Esophagus squamous epithelium (tissue), 5 donors: ENCODE results near the gene TPM4. TPM values are rescaled to one million over a fixed set of nuclear protein-coding genes. Genes with fewer than 3 reads are reported as not detected.

Source experiments
- DNase-seq: peaks from one replicate; lab custom pipeline; 2025; lab: John Stamatoyannopoulos, UW
- H3K27ac ChIP-seq, 4 donors: fragments of 200-600 bp; sonication (generic); one replicate each; pipeline ENCODE4 v1.5.1; 2016 to 2019; ENCODE audit warnings: mild to moderate bottlenecking in 1 of 4
- H3K27me3 ChIP-seq, 4 donors: fragments of 200-600 bp; sonication (generic); 1 replicate in 3 of 4; 2 replicates in 1 of 4; pipeline versions ENCODE4 v1.5.1 to v1.6.0; 2017 to 2021; ENCODE audit warnings: antibody characterized with exemption in 1 of 4
- H3K36me3 ChIP-seq, 3 donors: fragments of 200-600 bp; sonication (generic); one replicate each; pipeline ENCODE4 v1.5.1; 2016 to 2019
- H3K4me1 ChIP-seq, 3 donors: fragments of 200-600 bp; sonication (generic); one replicate each; pipeline ENCODE4 v1.5.1; 2017 to 2019
- H3K4me3 ChIP-seq, 4 donors: fragments of 200-600 bp; sonication (generic); 1 replicate in 3 of 4; 2 replicates in 1 of 4; pipeline ENCODE4 v1.5.1; 2016 to 2019; ENCODE audit warnings: mild to moderate bottlenecking in 2 of 4, moderate library complexity in 1 of 4
- H3K9me3 ChIP-seq, 3 donors: fragments of 200-600 bp; sonication (generic); one replicate each; pipeline ENCODE4 v1.5.1; 2016 to 2019
- CTCF ChIP-seq, 6 experiments: fragments of 450-650 bp in 4 of 6; fragments of 200-600 bp in 2 of 6; sonication (generic) in 2 of 6; IDR thresholded peaks; one replicate each; pipeline ENCODE4 v1.5.1; 2016 to 2019; ENCODE audit warnings: antibody characterized with exemption in 6 of 6, mild to moderate bottlenecking in 4 of 6, moderate library complexity in 4 of 6
- POLR2A ChIP-seq, 4 donors: fragments of 450-650 bp; IDR thresholded peaks; one replicate each; pipeline ENCODE4 v1.6.1; 2017; ENCODE audit warnings: antibody characterized with exemption in 4 of 4, mild to moderate bottlenecking in 4 of 4, moderate library complexity in 3 of 4
- WGBS, 2 donors: methylation state at CpG; one replicate each; pipeline ENCODE4 v1.1.5; 2018; 5-methylcytosine and 5-hydroxymethylcytosine counted together
- intact Hi-C: fragments of 100-400 bp; cut with DNase I; formaldehyde crosslinking; loops from one replicate; pipeline ENCODE4 v1.15.0; 2022
- total RNA-seq, 4 donors: library from RNA; depleted of rRNA; stranded (reverse); fragments of >200 nt; gene quantifications; one replicate each; pipeline ENCODE4 v1.1.0, GENCODE V29; 2016
- donor health status: DM: yes; HTN: yes; CAD: no.

Gene TPM4
- total RNA-seq, 4 donors from 2014 or later, result 307 to 577 (median 369) TPM

GRCh38 chr19:16100524-16100923 lies 24.2 kb downstream of the TPM4 start:
- no peak for TF ChIP-seq POLR2A (IDR thresholded peaks at IDR 0.05)
- no peak for TF ChIP-seq CTCF (IDR thresholded peaks at IDR 0.05)

DNA sequence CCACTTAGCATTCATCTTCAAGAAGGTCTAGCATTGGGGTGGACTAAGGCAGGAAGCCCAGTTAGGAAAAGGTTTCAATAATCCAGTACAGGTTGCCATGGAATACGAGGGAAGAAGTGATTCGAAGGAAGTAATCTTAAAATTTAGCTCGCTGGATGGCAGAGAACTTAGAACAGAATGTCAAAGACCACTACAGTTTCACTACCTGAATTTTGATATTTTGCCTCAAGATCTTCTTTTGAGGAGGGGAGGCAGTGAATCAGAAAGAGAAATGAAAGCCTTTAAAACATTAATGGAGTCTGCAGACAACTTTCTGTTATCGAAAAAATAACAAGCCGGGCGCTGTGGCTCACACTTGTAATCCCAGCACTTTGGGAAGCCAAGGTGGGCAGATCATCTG lies 28.4 kb downstream of the TPM4 start:
- H3K9me3 ChIP-seq, result no peaks in the 10 kb centered on the region
- peak overlapping the region in 3 of 4 donors; percentile 42 to 51 (median 42) for H3K27ac ChIP-seq
- no peak overlapping the region for H3K4me3 ChIP-seq
- TF ChIP-seq POLR2A (IDR thresholded peaks at IDR 0.05) (no peak), CTCF (IDR thresholded peaks at IDR 0.05) (no peak)
- no peak for DNase-seq
- peaks cover 23 to 47% (median 33%) of the 10 kb centered on the region in 3 donors for H3K36me3 ChIP-seq
- H3K4me1 ChIP-seq, result peaks cover 0 to 9% (median 0%) of the 10 kb centered on the region in 3 donors
- H3K27me3 ChIP-seq, result no peaks in the 10 kb centered on the region
- WGBS, 2 donors, result 80 to 87% methylated on average over 6 of the region's 6 CpGs
- intact Hi-C loops, result no loop called here

More at GRCh38 chr19:16100524-16100923, 24.2 kb downstream of the TPM4 start:
- H3K4me3 ChIP-seq, result no peak overlapping the region
- H3K27me3 ChIP-seq, result no peaks in the 10 kb centered on the region
- DNase-seq, result no peak
- no peaks in the 10 kb centered on the region for H3K9me3 ChIP-seq
- H3K36me3 ChIP-seq, result peaks cover 30 to 88% (median 59%) of the 10 kb centered on the region in 3 donors
- 86 to 100% methylated on average over 3 to 4 of the region's 4 CpGs for WGBS, 2 donors
- intact Hi-C loops, result no loop called here
- peaks cover 0 to 34% (median 22%) of the 10 kb centered on the region in 3 donors for H3K4me1 ChIP-seq
- peak overlapping the region in 1 of 4 donors; percentile 22 for H3K27ac ChIP-seq

DNA sequence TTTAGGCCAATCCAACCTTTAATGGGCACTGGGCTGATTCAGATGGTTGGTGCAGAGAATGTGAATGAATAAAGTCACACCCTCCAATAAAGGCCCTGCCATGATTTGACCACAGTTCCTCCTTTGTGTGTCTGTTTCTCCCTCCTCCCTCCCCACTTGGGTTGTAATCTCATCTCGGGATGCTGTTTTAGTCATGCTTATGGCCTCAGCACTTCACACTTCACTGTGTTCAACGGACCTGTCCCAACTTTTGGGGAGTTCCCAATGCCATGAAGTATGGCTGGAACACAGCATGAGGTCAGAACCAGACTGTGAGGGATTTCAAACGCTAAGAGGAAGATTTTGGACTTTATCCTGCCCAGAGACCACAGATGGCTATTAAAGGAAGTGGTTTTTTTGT lies 29.8 kb downstream of the TPM4 start:
- peak overlapping the region; percentile 24 to 58 (median 42) for H3K27ac ChIP-seq

GRCh38 chr19:16111160-16111908 lies 35.0 kb downstream of the TPM4 start, which contains the start of gene RAB8A:
Gene RAB8A, plus strand, starts transcription at chr19:16111889. Its CDS starts 13 bp downstream, at chr19:16111902.
- WGBS, 2 donors, result 0 to 1% methylated on average over 7 to 20 of the region's 81 CpGs
- TF ChIP-seq POLR2A (IDR thresholded peaks at IDR 0.05), result peak in 2 of 4 donors; percentile 28 to 58
- TF ChIP-seq CTCF (IDR thresholded peaks at IDR 0.05), result peak; percentile 89 to 100 (median 100)
- Histone ChIP-seq H3K27ac (peak within 1 kb of the TSS; percentile 91 to 95 (median 94)), H3K27me3 (no peaks in the 10 kb centered on the region), H3K4me1 (peaks cover 16 to 60% (median 33%) of the 10 kb centered on the region in 3 donors), H3K36me3 (peaks cover 0 to 16% (median 0%) of the 10 kb centered on the region in 3 donors), H3K9me3 (no peaks in the 10 kb centered on the region), H3K4me3 (peak within 1 kb of the TSS; percentile 69 to 83 (median 76))
- intact Hi-C loops, result loop anchor here (10.0 kb wide), 1 partner anchor 47 kb away; no protein-coding TSS in a partner anchor
- peak; percentile 97 for DNase-seq

More for the DNA sequence above, 29.8 kb downstream of the TPM4 start:
- Histone ChIP-seq H3K4me1 (peaks cover 5 to 17% (median 7%) of the 10 kb centered on the region in 3 donors), H3K27me3 (no peaks in the 10 kb centered on the region), H3K9me3 (no peaks in the 10 kb centered on the region), H3K4me3 (no peak overlapping the region), H3K36me3 (peaks cover 11 to 33% (median 25%) of the 10 kb centered on the region in 3 donors)
- WGBS, 2 donors, result 17 to 18% methylated on average over 3 of the region's 3 CpGs
- no peak for TF ChIP-seq POLR2A (IDR thresholded peaks at IDR 0.05)
- TF ChIP-seq CTCF (IDR thresholded peaks at IDR 0.05), result no peak
- DNase-seq, result no peak
- intact Hi-C loops, result no loop called here
